T-helper 1 cell treated with Interleukin-12 subunit alpha and Interleukin-12 subunit beta and Interleukin-4 antibody, amounts not matched to agents 30 μg/mL and 1 μg/mL, for 36 hours (primary cell): ENCODE results near the gene PLCL1.
"Not testable (repeated sequence)": the region's sequence is repeated elsewhere in the genome, so short reads cannot be mapped to it uniquely, and the experiment has no call there.

Experiments used
- H3K27ac Mint-ChIP-seq: one replicate; pipeline ENCODE4 v1.8.0; 2021; ENCODE audit warnings: mild to moderate bottlenecking, mixed read lengths
- H3K27me3 Mint-ChIP-seq: one replicate; pipeline ENCODE4 v1.8.0; 2021; ENCODE audit warnings: low read depth, mixed read lengths
- H3K36me3 Mint-ChIP-seq: one replicate; pipeline ENCODE4 v1.8.0; 2021; ENCODE audit warnings: low read depth, mixed read lengths
- H3K4me1 Mint-ChIP-seq: one replicate; pipeline ENCODE4 v1.8.0; 2021; ENCODE audit warnings: low read depth, mixed read lengths
- H3K4me3 Mint-ChIP-seq: one replicate; pipeline ENCODE4 v1.8.0; 2021; ENCODE audit warnings: mild to moderate bottlenecking, moderate library complexity, mixed read lengths
- H3K9me3 Mint-ChIP-seq: one replicate; pipeline ENCODE4 v1.8.0; 2021; ENCODE audit warnings: mixed read lengths

Gene PLCL1

GRCh38 chr2:197998702-197999101, 194.3 kb downstream of the PLCL1 start:
- Mint-ChIP-seq H3K36me3 (peaks cover 2% of the 10 kb centered on the region), H3K27ac (no peak overlapping the region), H3K9me3 (peaks cover 3% of the 10 kb centered on the region), H3K4me3 (no peak overlapping the region), H3K4me1 (peaks cover 5% of the 10 kb centered on the region), H3K27me3 (no peaks in the 10 kb centered on the region)

DNA sequence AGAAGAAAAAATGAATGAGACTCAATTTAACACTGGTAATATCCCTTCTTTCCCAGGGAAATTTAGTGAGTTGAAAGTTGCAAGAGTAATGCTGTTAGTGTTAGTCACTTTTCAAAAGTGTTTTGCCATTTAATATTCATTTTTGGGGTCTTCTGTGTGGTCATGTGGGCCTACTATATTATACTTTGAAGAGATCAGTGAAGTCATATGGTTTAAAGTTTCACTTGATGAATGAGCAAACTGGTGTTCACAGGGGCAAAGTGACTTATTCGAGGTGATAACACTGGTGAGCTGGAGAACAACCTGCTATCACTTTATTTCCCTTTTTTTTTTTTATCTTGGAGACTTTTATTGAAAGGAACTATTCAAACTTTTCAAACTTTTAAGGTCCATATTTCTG, 196.0 kb downstream of the PLCL1 start:
- peaks cover 3% of the 10 kb centered on the region for H3K9me3 Mint-ChIP-seq
- H3K4me3 Mint-ChIP-seq, result no peak overlapping the region
- H3K27me3 Mint-ChIP-seq, result no peaks in the 10 kb centered on the region
- H3K27ac Mint-ChIP-seq, result no peak overlapping the region
- H3K36me3 Mint-ChIP-seq, result peaks cover 3% of the 10 kb centered on the region
- H3K4me1 Mint-ChIP-seq, result peaks cover 13% of the 10 kb centered on the region

GRCh38 chr2:198004173-198004572, 199.8 kb downstream of the PLCL1 start:
- Mint-ChIP-seq H3K27ac (no peak overlapping the region), H3K36me3 (peaks cover 4% of the 10 kb centered on the region), H3K4me3 (no peak overlapping the region), H3K4me1 (peaks cover 23% of the 10 kb centered on the region), H3K27me3 (no peaks in the 10 kb centered on the region), H3K9me3 (peaks cover 6% of the 10 kb centered on the region)

- Mint-ChIP-seq H3K4me1 (peaks cover 23% of the 10 kb centered on the region), H3K27ac (peak overlapping the region; percentile 71), H3K36me3 (peaks cover 4% of the 10 kb centered on the region), H3K9me3 (peaks cover 11% of the 10 kb centered on the region), H3K4me3 (peak overlapping the region; percentile 49), H3K27me3 (no peaks in the 10 kb centered on the region)
Measured at GRCh38 chr2:198004921-198005829, 200.8 kb downstream of the PLCL1 start.

DNA sequence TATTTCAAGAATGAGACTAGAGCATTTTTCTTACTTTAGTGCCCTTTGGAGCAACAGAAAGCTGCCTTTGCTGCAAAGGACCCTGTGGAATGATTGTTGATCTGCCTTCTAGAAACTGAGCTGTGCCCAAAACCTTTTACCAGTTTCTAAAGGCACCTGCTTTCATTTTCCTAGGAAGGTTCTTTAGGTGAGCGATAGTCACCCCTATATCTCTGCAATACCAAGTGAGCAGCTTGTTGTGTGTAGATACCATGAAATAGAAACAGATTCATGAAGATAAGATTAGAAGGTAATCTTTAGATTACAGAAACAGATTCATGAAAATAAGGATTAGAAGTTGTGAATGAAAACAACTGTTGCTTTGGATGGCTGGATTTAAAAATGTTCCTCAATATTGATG, 202.3 kb downstream of the PLCL1 start:
- H3K27ac Mint-ChIP-seq, result no peak overlapping the region
- no peak overlapping the region for H3K4me3 Mint-ChIP-seq
- peaks cover 14% of the 10 kb centered on the region for H3K36me3 Mint-ChIP-seq
- H3K9me3 Mint-ChIP-seq, result peaks cover 27% of the 10 kb centered on the region
- H3K4me1 Mint-ChIP-seq, result peaks cover 23% of the 10 kb centered on the region
- no peaks in the 10 kb centered on the region for H3K27me3 Mint-ChIP-seq

- H3K27ac Mint-ChIP-seq, result no peak overlapping the region
- H3K27me3 Mint-ChIP-seq, result no peaks in the 10 kb centered on the region
- peaks cover 17% of the 10 kb centered on the region for H3K36me3 Mint-ChIP-seq
- H3K9me3 Mint-ChIP-seq, result peaks cover 29% of the 10 kb centered on the region
- no peak overlapping the region for H3K4me3 Mint-ChIP-seq
- peaks cover 23% of the 10 kb centered on the region for H3K4me1 Mint-ChIP-seq
Measured at GRCh38 chr2:198008230-198008629, 203.8 kb downstream of the PLCL1 start.

- no peak overlapping the region for H3K27ac Mint-ChIP-seq
- H3K27me3 Mint-ChIP-seq, result no peaks in the 10 kb centered on the region
- peaks cover 26% of the 10 kb centered on the region for H3K9me3 Mint-ChIP-seq
- H3K36me3 Mint-ChIP-seq, result peaks cover 15% of the 10 kb centered on the region
- H3K4me1 Mint-ChIP-seq, result peaks cover 17% of the 10 kb centered on the region
- no peak overlapping the region for H3K4me3 Mint-ChIP-seq
Measured at GRCh38 chr2:198012025-198012424, 207.6 kb downstream of the PLCL1 start.

DNA sequence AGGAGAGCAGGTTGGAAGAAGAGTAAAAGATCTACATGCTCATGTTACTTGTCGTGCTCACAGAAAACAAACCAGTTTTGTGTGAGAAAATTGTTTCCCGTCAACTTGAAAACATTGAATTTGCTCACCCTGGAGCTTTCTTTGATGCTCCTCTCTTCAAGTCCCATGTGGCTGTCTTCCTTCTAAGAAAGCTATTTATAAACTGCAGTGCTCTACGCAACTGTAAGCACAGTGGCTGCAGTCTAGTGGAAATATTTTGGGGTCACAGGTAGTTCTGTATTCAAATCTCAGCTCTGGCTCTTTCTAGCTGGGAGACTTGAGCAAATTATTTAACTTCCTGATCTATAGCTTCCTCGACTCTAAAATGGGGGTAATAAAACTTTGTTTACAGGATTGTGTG, 211.8 kb downstream of the PLCL1 start:
- Mint-ChIP-seq H3K27me3 (no peaks in the 10 kb centered on the region), H3K27ac (no peak overlapping the region)

GRCh38 chr2:198017068-198017467, 212.7 kb downstream of the PLCL1 start:
- peaks cover 8% of the 10 kb centered on the region for H3K9me3 Mint-ChIP-seq
- no peak overlapping the region for H3K27ac Mint-ChIP-seq
- no peak overlapping the region for H3K4me3 Mint-ChIP-seq
- peaks cover 2% of the 10 kb centered on the region for H3K36me3 Mint-ChIP-seq
- no peaks in the 10 kb centered on the region for H3K27me3 Mint-ChIP-seq
- peaks cover 16% of the 10 kb centered on the region for H3K4me1 Mint-ChIP-seq

More for the DNA sequence above, 211.8 kb downstream of the PLCL1 start:
- peaks cover 16% of the 10 kb centered on the region for H3K4me1 Mint-ChIP-seq
- H3K9me3 Mint-ChIP-seq, result peaks cover 12% of the 10 kb centered on the region
- no peak overlapping the region for H3K4me3 Mint-ChIP-seq
- peaks cover 7% of the 10 kb centered on the region for H3K36me3 Mint-ChIP-seq

DNA sequence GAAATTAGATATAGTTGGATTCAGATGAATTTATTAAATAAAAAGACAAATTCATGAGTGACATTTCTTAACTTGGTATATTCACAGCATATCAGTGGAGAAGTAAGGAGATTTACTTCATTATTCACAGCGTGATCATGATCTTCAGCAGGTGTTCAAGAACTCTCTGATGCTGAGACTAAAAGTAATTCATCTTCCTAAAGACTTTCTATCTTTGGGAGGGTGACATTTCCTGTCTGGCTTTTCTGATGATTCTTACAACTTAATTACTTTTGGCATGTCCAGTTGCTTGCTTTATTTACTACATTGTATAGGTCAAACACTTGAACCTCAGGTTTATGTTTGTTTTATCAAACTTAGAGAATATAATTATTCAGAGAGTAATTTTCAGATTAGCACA, 224.6 kb downstream of the PLCL1 start:
- Mint-ChIP-seq H3K27me3 (no peaks in the 10 kb centered on the region), H3K4me1 (no peaks in the 10 kb centered on the region), H3K4me3 (no peak overlapping the region), H3K36me3 (peaks cover 2% of the 10 kb centered on the region), H3K9me3 (no peaks in the 10 kb centered on the region), H3K27ac (no peak overlapping the region)

DNA sequence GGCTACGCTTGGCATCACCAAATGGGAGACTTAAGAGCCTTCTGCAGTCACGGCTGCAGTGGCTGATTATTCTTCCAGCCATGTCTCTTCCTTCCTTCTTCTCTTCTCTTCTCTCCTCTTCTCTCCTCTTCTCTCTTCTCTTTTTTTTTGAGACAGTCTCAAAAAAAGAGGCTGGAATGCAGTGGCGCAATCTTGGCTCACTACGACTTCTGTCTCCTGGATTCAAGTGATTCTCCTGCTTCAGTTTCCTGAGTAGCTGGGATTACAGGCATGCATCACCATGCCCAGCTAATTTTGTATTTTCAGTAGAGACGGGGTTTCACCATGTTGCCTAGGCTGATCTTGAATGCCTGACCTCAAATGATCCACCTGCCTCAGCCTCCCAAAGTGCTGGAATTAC, 225.2 kb downstream of the PLCL1 start:
- H3K9me3 Mint-ChIP-seq, H3K27me3 Mint-ChIP-seq, H3K27ac Mint-ChIP-seq, H3K4me1 Mint-ChIP-seq, H3K36me3 Mint-ChIP-seq, H3K4me3 Mint-ChIP-seq: not testable (repeated sequence)

DNA sequence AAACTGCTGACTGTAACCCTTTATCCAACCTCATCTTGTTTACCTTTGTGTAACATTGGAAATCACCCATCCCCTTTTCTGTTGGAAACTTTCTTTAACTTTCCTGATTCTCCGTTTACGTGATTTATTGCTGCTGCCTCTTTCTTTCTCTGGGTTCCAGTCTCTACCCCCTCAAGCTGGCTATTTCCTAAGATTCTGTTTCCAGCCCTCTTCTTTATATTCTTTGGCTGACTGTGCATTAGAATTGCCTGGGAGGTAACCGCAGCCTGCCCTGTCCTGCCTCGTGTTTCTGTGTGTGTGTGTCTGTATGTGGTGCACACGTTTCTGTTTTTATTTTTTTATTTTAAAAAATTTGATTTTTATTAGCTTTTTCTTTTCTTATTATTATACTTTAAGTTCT, 229.2 kb downstream of the PLCL1 start:
- Mint-ChIP-seq H3K27me3 (no peaks in the 10 kb centered on the region), H3K4me1 (no peaks in the 10 kb centered on the region), H3K9me3 (no peaks in the 10 kb centered on the region), H3K27ac (no peak overlapping the region), H3K4me3 (no peak overlapping the region), H3K36me3 (peaks cover 2% of the 10 kb centered on the region)

GRCh38 chr2:198036029-198036879, 231.9 kb downstream of the PLCL1 start:
- H3K36me3 Mint-ChIP-seq, result peaks cover 2% of the 10 kb centered on the region
- no peaks in the 10 kb centered on the region for H3K4me1 Mint-ChIP-seq
- H3K9me3 Mint-ChIP-seq, result no peaks in the 10 kb centered on the region
- no peak overlapping the region for H3K27ac Mint-ChIP-seq
- no peaks in the 10 kb centered on the region for H3K27me3 Mint-ChIP-seq
- H3K4me3 Mint-ChIP-seq, result no peak overlapping the region

DNA sequence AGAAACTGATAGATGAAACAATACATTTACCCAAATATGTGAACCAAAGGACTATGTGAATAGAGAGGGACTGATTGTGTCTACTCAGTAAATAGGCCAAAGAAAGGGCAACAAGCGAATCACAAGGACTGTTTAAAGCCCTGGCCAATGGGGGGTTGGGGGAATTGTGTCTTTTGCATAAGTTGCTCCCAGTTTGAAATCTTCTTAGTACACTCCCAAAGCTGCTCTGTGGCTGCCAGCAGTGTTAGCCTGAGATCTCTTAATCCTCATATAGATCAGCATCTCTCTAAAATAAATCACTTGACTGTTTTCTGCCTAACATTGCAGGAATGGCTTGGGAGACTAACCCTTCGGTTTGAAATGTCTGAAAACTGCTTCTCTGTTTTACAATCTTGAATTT, 236.4 kb downstream of the PLCL1 start:
- Mint-ChIP-seq H3K4me3 (no peak overlapping the region), H3K27ac (no peak overlapping the region), H3K27me3 (no peaks in the 10 kb centered on the region), H3K4me1 (peaks cover 4% of the 10 kb centered on the region), H3K36me3 (no peaks in the 10 kb centered on the region), H3K9me3 (no peaks in the 10 kb centered on the region)

- H3K27ac Mint-ChIP-seq, result no peak overlapping the region
- peaks cover 4% of the 10 kb centered on the region for H3K4me1 Mint-ChIP-seq
- H3K27me3 Mint-ChIP-seq, result no peaks in the 10 kb centered on the region
- peaks cover 1% of the 10 kb centered on the region for H3K36me3 Mint-ChIP-seq
- peaks cover 3% of the 10 kb centered on the region for H3K9me3 Mint-ChIP-seq
- H3K4me3 Mint-ChIP-seq, result no peak overlapping the region
Measured at GRCh38 chr2:198042189-198042588, 237.8 kb downstream of the PLCL1 start.
